GM12801 (cell line): ENCODE data around the gene MPZL1.

ENCODE experiments used
- TF ChIP-seq, protein P1 (sequence below): IDR thresholded peaks from one replicate; pipeline ENCODE4 v1.5.1; 2011; ENCODE audit warnings: control low read depth; ENCODE audit not compliant: insufficient read length; ENCODE audit errors: extremely low read depth

Gene MPZL1

DNA sequence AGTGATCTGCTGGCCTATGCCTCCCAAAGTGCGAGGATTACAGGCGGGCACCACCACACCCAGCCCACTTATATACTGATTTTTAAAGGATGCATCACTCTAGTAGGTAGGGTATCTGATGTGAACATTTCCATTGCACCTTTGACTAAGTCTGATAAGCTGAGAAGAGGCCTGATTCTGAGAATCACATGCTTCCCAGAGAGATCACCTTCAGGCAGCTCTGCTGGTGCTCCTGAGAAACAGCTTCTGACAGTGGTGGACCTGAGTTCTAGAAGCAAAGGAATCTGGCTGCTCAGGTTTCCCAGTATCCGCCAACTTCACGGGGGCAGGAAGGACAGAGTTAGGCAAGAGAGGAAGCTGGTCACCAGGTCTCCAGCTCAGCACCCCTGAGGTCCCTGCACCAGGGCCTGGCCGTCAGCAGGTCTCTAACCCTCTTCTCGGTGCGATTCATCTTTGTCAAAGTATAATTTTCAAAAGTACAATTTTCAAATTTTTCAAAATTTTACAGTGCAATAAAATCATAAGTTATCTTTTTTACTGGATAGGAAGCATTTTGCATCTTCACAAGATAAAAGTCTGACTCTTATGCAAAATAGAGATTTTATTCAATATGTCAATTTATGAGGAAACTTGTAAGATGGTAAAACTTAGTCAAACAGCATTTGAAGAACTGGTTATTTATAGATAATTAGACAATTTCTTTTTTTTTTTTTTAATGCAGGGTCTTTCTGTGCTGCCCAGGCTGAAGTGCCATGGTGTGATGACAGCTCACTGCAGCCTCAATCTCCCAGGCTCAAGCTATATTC is 25.8 kb upstream of the MPZL1 start:
- TF ChIP-seq, protein P1, sequence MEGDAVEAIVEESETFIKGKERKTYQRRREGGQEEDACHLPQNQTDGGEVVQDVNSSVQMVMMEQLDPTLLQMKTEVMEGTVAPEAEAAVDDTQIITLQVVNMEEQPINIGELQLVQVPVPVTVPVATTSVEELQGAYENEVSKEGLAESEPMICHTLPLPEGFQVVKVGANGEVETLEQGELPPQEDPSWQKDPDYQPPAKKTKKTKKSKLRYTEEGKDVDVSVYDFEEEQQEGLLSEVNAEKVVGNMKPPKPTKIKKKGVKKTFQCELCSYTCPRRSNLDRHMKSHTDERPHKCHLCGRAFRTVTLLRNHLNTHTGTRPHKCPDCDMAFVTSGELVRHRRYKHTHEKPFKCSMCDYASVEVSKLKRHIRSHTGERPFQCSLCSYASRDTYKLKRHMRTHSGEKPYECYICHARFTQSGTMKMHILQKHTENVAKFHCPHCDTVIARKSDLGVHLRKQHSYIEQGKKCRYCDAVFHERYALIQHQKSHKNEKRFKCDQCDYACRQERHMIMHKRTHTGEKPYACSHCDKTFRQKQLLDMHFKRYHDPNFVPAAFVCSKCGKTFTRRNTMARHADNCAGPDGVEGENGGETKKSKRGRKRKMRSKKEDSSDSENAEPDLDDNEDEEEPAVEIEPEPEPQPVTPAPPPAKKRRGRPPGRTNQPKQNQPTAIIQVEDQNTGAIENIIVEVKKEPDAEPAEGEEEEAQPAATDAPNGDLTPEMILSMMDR = no peak

DNA sequence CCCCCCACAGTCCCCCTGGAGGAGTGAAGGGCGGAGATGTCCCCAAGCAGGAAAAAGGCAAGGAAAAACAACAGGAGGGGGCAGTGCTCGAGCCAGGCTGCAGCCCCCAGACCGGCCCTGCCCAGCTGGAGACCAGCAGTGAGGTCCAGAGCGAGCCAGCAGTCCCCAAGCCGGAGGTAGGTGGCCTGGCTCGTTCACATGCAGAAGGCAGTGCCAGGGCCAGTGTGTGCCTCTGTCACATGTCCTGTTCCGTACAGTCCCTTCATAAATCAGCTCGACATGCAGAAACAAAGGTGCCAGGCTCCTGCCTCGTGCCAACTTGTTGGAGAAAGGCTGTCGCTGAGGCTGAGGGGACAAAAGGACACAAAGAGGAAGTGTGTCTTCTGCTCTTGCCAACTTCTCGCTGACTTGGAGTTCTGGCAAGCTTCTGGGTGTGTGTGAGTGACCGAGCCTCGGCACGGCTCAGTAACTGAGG is 24.1 kb upstream of the MPZL1 start:
- TF ChIP-seq, protein P1 = no peak

DNA sequence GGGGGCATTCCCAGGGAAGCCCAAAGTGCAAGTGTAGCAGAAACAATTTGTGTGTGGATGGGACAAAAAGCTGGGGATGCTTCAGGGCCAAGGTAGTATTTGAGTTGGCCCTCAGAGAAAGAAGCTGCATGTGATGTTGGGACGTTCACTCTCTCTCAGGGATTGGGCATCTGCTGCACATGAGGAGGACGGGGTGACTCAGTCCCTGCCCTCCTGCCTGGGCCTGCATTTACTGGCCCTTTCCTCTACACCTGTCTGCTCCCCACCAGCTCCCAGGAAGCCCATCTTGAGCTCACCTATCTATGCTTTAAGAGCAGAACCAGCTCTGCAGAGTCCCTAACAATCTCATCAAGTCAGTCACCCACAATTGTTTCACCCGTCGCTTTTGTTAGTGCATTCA is 23.5 kb upstream of the MPZL1 start:
- TF ChIP-seq, protein P1 = no peak

DNA sequence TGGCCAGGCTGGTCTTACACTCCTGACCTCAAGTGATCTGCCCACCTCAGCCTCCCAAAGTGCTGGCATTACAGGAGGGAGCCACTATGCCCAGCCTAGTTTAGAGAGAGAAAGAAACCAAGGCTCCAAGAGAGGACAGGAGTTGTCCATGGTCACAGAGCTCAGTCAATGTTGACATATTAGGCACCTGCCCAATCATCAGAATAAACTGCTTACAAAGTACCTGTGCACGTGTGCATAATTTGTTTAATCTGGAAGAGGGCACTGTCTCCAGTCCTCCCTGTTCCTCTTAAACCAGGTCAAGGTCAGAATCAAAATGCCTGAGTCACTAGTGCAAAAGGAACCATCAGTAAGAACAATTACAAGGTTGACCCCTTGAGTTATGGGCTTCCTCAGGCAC is 20.3 kb upstream of the MPZL1 start:
- TF ChIP-seq, protein P1 = no peak

DNA sequence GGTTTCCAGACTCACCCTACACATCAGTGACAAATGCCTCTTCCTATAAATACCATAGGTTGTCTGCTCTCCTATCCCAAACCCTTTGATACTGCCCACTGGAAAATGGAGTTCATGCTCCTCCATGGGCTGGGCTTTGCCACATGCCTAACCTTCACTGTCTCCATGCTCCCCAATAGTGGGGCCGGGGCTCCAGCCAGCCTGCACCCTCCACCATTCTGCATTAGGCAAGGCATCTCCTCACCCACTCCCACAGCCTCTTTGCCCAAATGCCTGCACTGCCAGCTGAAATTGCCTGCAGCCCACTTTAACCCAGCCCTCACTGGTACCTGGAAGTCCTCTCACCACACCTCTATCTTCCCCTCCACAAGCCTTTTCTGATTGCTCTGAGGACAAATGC is 18.2 kb upstream of the MPZL1 start:
- TF ChIP-seq, protein P1 = no peak

DNA sequence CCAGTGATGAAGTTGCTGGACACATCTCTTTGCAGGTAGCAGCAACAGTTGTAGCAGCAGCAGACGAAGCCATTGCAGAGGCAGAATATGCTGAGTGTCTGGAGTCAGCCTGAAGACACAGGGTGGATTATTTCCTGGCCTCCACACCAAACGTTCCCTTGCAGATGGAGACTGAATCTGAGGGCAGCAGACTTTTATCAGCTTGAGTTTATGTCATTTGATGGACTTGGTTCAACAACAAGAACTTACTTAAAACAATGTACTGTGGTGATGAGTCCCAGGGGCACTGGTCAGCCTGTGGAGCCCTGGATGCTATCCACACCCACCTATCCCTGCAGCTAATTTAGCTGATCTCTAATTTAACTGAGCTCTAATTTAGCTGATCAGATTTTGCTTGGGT is 17.1 kb upstream of the MPZL1 start:
- TF ChIP-seq, protein P1 = no peak

DNA sequence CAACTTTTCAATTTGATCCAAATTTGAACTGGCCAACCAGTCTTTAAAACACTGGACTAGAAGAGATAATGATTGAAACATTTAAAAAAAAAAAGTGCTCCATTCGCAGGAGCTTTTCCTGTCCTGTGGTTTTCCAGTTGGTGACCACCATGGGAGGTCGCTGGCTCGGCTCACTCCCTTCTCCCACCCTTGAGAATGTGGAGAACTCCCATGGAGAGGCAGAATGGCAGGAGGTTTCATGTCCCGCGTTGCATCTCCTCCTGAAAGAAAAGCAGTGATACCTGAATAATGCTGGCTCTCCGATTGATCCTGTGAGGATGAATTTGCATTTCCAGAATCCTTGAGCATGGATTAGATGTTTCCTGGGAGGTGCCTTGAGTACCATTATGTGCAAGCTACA is 16.5 kb upstream of the MPZL1 start:
- TF ChIP-seq, protein P1 = no peak
